ENCODE results near the gene SPATA2.

DNA sequence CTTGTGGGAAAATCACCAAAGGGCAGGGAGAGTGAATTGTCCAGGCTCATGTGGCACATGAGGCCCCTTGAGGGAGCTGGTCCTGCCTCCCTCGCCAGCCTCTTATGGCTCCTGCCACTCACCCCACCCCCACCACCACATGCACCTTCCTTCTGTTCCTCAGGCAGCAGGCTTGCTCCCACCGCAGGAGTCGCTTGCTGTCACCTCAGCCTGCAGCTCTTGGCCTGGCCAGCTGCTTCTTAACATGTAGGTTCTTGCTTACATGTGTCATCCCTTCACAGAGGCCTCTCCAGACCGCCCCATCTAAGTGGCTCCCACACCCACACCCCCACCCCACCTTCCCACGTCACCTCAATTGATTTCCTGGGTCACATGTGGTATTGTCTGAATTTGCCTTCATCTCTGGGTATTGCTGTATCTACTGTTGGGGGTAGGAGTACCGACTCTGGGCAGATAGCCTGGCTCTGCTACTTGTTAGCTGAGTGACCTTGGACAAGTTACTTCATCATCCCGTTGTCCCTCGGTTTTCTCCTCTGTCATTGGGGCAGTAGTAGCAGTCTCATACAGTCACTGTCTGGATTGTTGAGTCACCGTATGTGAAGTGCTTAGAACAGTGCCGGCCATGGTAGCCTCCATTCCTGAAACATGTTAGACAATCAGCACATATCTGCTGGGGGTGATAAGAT lies 61.0 kb downstream of the SPATA2 start:
- TF ChIP-seq POLR2A (IDR thresholded peaks at IDR 0.05; ENCODE audit: low read depth, low read length), result no peak
- no peak for TF ChIP-seq POU2F2 (IDR thresholded peaks at IDR 0.05; ENCODE audit: low read depth, low read length)
- TF ChIP-seq TAF1 (IDR thresholded peaks at IDR 0.05; ENCODE audit: low read depth, low read length), result no peak
- TF ChIP-seq SPI1 (IDR thresholded peaks at IDR 0.05; ENCODE audit: low read depth, low read length), result no peak
- no peak for TF ChIP-seq POLR2AphosphoS5 (IDR thresholded peaks at IDR 0.05; ENCODE audit: low read depth, low read length)
- TF ChIP-seq PAX5 (IDR thresholded peaks at IDR 0.05; ENCODE audit: insufficient read depth, low read length, severe bottlenecking), result no peak

Measured in GM12891 (cell line).